Measurements from ENCODE around the gene GDNF. TPM values are rescaled to one million over a fixed set of nuclear protein-coding genes. Genes with fewer than 3 reads are reported as not detected.

Gene GDNF
- polyA plus RNA-seq, 3 donors = not detected

DNA sequence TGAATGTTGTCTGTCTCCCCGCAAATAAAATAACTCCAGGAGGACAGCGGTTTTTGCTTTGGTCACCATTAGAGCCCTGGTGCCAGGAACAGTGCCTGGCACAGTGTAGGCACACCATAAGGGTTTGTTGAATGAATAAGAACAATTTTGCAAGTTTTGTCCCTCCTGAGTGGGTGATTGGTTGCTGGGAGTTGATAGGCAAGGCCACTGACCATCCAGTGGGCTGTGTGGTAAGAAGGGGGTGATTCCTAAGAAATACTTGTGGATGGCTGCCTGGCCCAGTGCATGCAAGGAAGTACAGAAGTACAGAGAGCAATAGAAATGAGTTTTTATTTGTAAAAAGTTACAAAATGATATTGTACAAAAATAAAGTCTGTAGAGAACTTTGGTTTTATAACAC is 27.5 kb downstream of the GDNF start:
- Histone ChIP-seq H3K79me2 (ENCODE audit: insufficient read depth, low read length) (no peaks in the 10 kb centered on the region), H3K9ac (ENCODE audit: insufficient read depth, low read length, poor library complexity, severe bottlenecking) (no peak overlapping the region), H4K20me1 (ENCODE audit: insufficient read depth, low read length) (no peaks in the 10 kb centered on the region), H3K4me2 (replicated peaks; ENCODE audit: extremely low read depth, low read length, poor library complexity, severe bottlenecking) (no peak overlapping the region), H3K4me1 (ENCODE audit: control insufficient read depth in 1 of 2, insufficient read depth in 2 of 2, low read length in 2 of 2) (no peaks in the 10 kb centered on the region), H3K9me3 (replicated peaks in 1 of 2; ENCODE audit: control insufficient read depth in 1 of 2, insufficient read depth in 1 of 2, low read length in 2 of 2) (no peaks in the 10 kb centered on the region), H3K27ac (ENCODE audit: low read depth in 1 of 2, low read length in 2 of 2) (no peak overlapping the region), H3K27me3 (ENCODE audit: control insufficient read depth in 2 of 2, insufficient read depth in 2 of 2, low read length in 2 of 2) (no peaks in the 10 kb centered on the region), H3K36me3 (replicated peaks in 1 of 2; ENCODE audit: control insufficient read depth in 1 of 2, insufficient read depth in 2 of 2, low read length in 2 of 2) (no peaks in the 10 kb centered on the region), H2AFZ (ENCODE audit: insufficient read depth, low read depth, low read length, poor library complexity, severe bottlenecking) (no peak overlapping the region), H3K4me3 (replicated peaks in 1 of 3; ENCODE audit: low read depth in 2 of 3, low read length in 3 of 3) (no peak overlapping the region)
- H3K27ac Mint-ChIP-seq = no peak overlapping the region
- H3K4me1 Mint-ChIP-seq = no peaks in the 10 kb centered on the region
- TF ChIP-seq, protein P1, sequence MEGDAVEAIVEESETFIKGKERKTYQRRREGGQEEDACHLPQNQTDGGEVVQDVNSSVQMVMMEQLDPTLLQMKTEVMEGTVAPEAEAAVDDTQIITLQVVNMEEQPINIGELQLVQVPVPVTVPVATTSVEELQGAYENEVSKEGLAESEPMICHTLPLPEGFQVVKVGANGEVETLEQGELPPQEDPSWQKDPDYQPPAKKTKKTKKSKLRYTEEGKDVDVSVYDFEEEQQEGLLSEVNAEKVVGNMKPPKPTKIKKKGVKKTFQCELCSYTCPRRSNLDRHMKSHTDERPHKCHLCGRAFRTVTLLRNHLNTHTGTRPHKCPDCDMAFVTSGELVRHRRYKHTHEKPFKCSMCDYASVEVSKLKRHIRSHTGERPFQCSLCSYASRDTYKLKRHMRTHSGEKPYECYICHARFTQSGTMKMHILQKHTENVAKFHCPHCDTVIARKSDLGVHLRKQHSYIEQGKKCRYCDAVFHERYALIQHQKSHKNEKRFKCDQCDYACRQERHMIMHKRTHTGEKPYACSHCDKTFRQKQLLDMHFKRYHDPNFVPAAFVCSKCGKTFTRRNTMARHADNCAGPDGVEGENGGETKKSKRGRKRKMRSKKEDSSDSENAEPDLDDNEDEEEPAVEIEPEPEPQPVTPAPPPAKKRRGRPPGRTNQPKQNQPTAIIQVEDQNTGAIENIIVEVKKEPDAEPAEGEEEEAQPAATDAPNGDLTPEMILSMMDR (IDR thresholded peaks at IDR 0.05) = no peak
- peaks cover 0 to 4% (median 2%) of the 10 kb centered on the region in 7 donors for H3K9me3 Mint-ChIP-seq
- intact Hi-C loops (cut with micrococcal nuclease) = no loop called here
- peaks cover 1 to 5% (median 3%) of the 10 kb centered on the region in 3 donors for H3K27me3 Mint-ChIP-seq (ENCODE audit: low read depth in 3 of 3)
- 100% methylated on average over 1 of the region's 2 CpGs for WGBS (ENCODE audit: insufficient coverage)
- no peak for DNase-seq
- H3K36me3 Mint-ChIP-seq = no peaks in the 10 kb centered on the region
- no peak overlapping the region for H3K4me3 Mint-ChIP-seq

DNA sequence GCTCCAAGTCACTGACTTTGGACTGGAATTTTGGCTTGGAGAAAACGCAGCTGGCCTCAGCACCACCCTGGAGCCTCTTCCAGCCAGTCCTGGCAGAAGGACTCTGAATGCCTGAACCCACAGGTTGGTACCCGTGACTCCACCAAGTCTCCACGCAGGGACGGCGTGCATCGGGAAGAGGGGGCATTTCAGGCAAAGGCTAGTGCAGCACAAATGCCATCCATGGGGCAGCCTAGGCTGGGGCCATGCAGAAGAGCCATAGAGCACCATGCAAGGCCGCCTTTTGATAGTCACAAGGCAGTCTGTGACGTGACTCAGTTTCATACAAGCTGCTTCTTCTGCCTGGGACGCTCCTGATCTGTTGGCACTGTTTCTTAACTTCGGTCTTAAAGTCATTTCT is 28.0 kb downstream of the GDNF start:
- Histone ChIP-seq H3K79me2 (ENCODE audit: insufficient read depth, low read length) (no peaks in the 10 kb centered on the region), H3K36me3 (replicated peaks in 1 of 2; ENCODE audit: control insufficient read depth in 1 of 2, insufficient read depth in 2 of 2, low read length in 2 of 2) (no peaks in the 10 kb centered on the region), H3K27ac (ENCODE audit: low read depth in 1 of 2, low read length in 2 of 2) (no peak overlapping the region), H3K4me2 (replicated peaks; ENCODE audit: extremely low read depth, low read length, poor library complexity, severe bottlenecking) (no peak overlapping the region), H3K4me1 (ENCODE audit: control insufficient read depth in 1 of 2, insufficient read depth in 2 of 2, low read length in 2 of 2) (no peaks in the 10 kb centered on the region), H3K4me3 (replicated peaks in 1 of 3; ENCODE audit: low read depth in 2 of 3, low read length in 3 of 3) (no peak overlapping the region), H3K9me3 (replicated peaks in 1 of 2; ENCODE audit: control insufficient read depth in 1 of 2, insufficient read depth in 1 of 2, low read length in 2 of 2) (no peaks in the 10 kb centered on the region), H3K27me3 (ENCODE audit: control insufficient read depth in 2 of 2, insufficient read depth in 2 of 2, low read length in 2 of 2) (no peaks in the 10 kb centered on the region), H3K9ac (ENCODE audit: insufficient read depth, low read length, poor library complexity, severe bottlenecking) (no peak overlapping the region), H2AFZ (ENCODE audit: insufficient read depth, low read depth, low read length, poor library complexity, severe bottlenecking) (no peak overlapping the region), H4K20me1 (ENCODE audit: insufficient read depth, low read length) (no peaks in the 10 kb centered on the region)
- no peak for DNase-seq
- H3K4me1 Mint-ChIP-seq = no peaks in the 10 kb centered on the region
- 97% methylated on average over 8 of the region's 10 CpGs for WGBS (ENCODE audit: insufficient coverage)
- TF ChIP-seq, protein P1 (IDR thresholded peaks at IDR 0.05) = no peak
- no peaks in the 10 kb centered on the region for H3K36me3 Mint-ChIP-seq
- H3K27me3 Mint-ChIP-seq (ENCODE audit: low read depth in 3 of 3) = peaks cover 3 to 5% (median 4%) of the 10 kb centered on the region in 3 donors
- H3K4me3 Mint-ChIP-seq = no peak overlapping the region
- no peak overlapping the region for H3K27ac Mint-ChIP-seq
- intact Hi-C loops (cut with micrococcal nuclease) = no loop called here
- H3K9me3 Mint-ChIP-seq = peaks cover 0 to 6% (median 4%) of the 10 kb centered on the region in 7 donors
